Peyer's patch (tissue), 4 donors: ENCODE results near the gene TUBA3C. TPM values are rescaled to one million over a fixed set of nuclear protein-coding genes. Genes with fewer than 3 reads are reported as not detected.
"Not testable (repeated sequence)": the region's sequence is repeated elsewhere in the genome, so short reads cannot be mapped to it uniquely, and the experiment has no call there.

Experiments
- DNase-seq, 3 donors: peaks; one replicate each; pipeline ENCODE4 v3.0.0-alpha.2; 2017 to 2019
- H3K27ac ChIP-seq, 4 donors: fragments of 200-600 bp; sonication (generic); one replicate each; pipeline ENCODE4 v1.5.1; 2016 to 2019
- H3K27me3 ChIP-seq, 2 donors: fragments of 200-600 bp; sonication (generic); one replicate each; pipeline ENCODE4 v1.5.1; 2019
- H3K36me3 ChIP-seq, 3 donors: fragments of 200-600 bp; sonication (generic); one replicate each; pipeline ENCODE4 v1.5.1; 2016 to 2019
- H3K4me1 ChIP-seq, 4 donors: fragments of 200-600 bp; sonication (generic); one replicate each; pipeline ENCODE4 v1.5.1; 2016 to 2019
- H3K4me3 ChIP-seq, 4 donors: fragments of 200-600 bp; sonication (generic); 1 replicate in 3 of 4; 2 replicates in 1 of 4; pipeline ENCODE4 v1.5.1; 2016 to 2019; ENCODE audit warnings: mild to moderate bottlenecking in 1 of 4
- H3K9me3 ChIP-seq, 4 donors: fragments of 200-600 bp; sonication (generic); one replicate each; pipeline ENCODE4 v1.5.1; 2016 to 2019; ENCODE audit warnings: mild to moderate bottlenecking in 1 of 4
- CTCF ChIP-seq, 6 experiments: fragments of 450-650 bp in 4 of 6; fragments of 200-600 bp in 2 of 6; sonication (generic) in 1 of 6; IDR thresholded peaks; one replicate each; pipeline ENCODE4 v1.5.1; 2017 to 2019; ENCODE audit warnings: antibody characterized with exemption in 6 of 6, mild to moderate bottlenecking in 3 of 6, moderate library complexity in 1 of 6
- POLR2A ChIP-seq, 2 donors: fragments of 450-650 bp; IDR thresholded peaks; one replicate each; pipeline ENCODE4 v1.5.1; 2017; ENCODE audit warnings: antibody characterized with exemption in 2 of 2, mild to moderate bottlenecking in 2 of 2, moderate library complexity in 2 of 2
- total RNA-seq, 4 donors: library from RNA; depleted of rRNA; stranded (reverse); fragments of >200 nt; gene quantifications; one replicate each; pipeline ENCODE4 v1.1.0, GENCODE V29; 2016

The TUBA3C gene
- not detected for total RNA-seq

- peaks cover 0 to 12% (median 0%) of the 10 kb centered on the region in 4 donors for H3K9me3 ChIP-seq
- H3K36me3 ChIP-seq, result no peaks in the 10 kb centered on the region
- peak in 1 of 3 donors; percentile 33 for DNase-seq
- H3K27me3 ChIP-seq, result no peaks in the 10 kb centered on the region
- no peak for TF ChIP-seq CTCF (IDR thresholded peaks at IDR 0.05)
- TF ChIP-seq POLR2A (IDR thresholded peaks at IDR 0.05), result no peak
- no peak within 1 kb of the TSS for H3K4me3 ChIP-seq
- no peaks in the 10 kb centered on the region for H3K4me1 ChIP-seq
- no peak within 1 kb of the TSS for H3K27ac ChIP-seq
Measured at GRCh38 chr13:19181621-19182485, at the start of gene TUBA3C. Gene TUBA3C, minus strand, starts transcription at chr13:19181824. Its CDS starts 77 bp downstream, at chr13:19181747.

GRCh38 chr13:19207413-19207812 lies 25.8 kb upstream of the TUBA3C start:
- H3K27ac ChIP-seq, H3K9me3 ChIP-seq, DNase-seq, H3K27me3 ChIP-seq, H3K36me3 ChIP-seq, H3K4me1 ChIP-seq, H3K4me3 ChIP-seq: not testable (repeated sequence)

GRCh38 chr13:19192622-19193021 lies 11.0 kb upstream of the TUBA3C start:
- not testable (repeated sequence) for H3K27ac ChIP-seq, H3K36me3 ChIP-seq, H3K4me1 ChIP-seq, H3K9me3 ChIP-seq, H3K27me3 ChIP-seq, DNase-seq, H3K4me3 ChIP-seq

- not testable (repeated sequence) for H3K27me3 ChIP-seq, DNase-seq, H3K9me3 ChIP-seq, H3K4me1 ChIP-seq, H3K4me3 ChIP-seq, H3K36me3 ChIP-seq, H3K27ac ChIP-seq
Measured at GRCh38 chr13:19189911-19190310, 8.3 kb upstream of the TUBA3C start.

- H3K4me1 ChIP-seq, H3K36me3 ChIP-seq, H3K9me3 ChIP-seq, DNase-seq, H3K27ac ChIP-seq, H3K27me3 ChIP-seq, H3K4me3 ChIP-seq: not testable (repeated sequence)
Measured at GRCh38 chr13:19189368-19189767, 7.7 kb upstream of the TUBA3C start.

GRCh38 chr13:19185865-19186645 lies 4.4 kb upstream of the TUBA3C start:
- no peak overlapping the region for H3K27ac ChIP-seq
- H3K36me3 ChIP-seq, result no peaks in the 10 kb centered on the region
- DNase-seq, result no peak
- no peaks in the 10 kb centered on the region for H3K27me3 ChIP-seq
- peaks cover 0 to 9% (median 0%) of the 10 kb centered on the region in 4 donors for H3K9me3 ChIP-seq
- TF ChIP-seq CTCF (IDR thresholded peaks at IDR 0.05) (no peak), POLR2A (IDR thresholded peaks at IDR 0.05) (no peak)
- no peaks in the 10 kb centered on the region for H3K4me1 ChIP-seq
- H3K4me3 ChIP-seq, result no peak overlapping the region

- Histone ChIP-seq H3K9me3 (peaks cover 0 to 12% (median 0%) of the 10 kb centered on the region in 4 donors), H3K4me1 (no peaks in the 10 kb centered on the region), H3K27me3 (no peaks in the 10 kb centered on the region), H3K4me3 (no peak overlapping the region), H3K36me3 (no peaks in the 10 kb centered on the region), H3K27ac (no peak overlapping the region)
- no peak for TF ChIP-seq CTCF (IDR thresholded peaks at IDR 0.05)
- TF ChIP-seq POLR2A (IDR thresholded peaks at IDR 0.05), result no peak
- DNase-seq, result no peak
Measured at GRCh38 chr13:19185086-19185864, 3.7 kb upstream of the TUBA3C start.
